Fibroblast of mammary gland (primary cell): ENCODE results near the gene LRRC74A.

Experiments used
- DNase-seq: peaks from one replicate; pipeline ENCODE4 v3.0.0-alpha.2; 2010; ENCODE audit warnings: low read depth
- H3K4me3 ChIP-seq: 2 replicates; pipeline ENCODE4 v1.5.1; 2011; ENCODE audit warnings: low read depth, mild to moderate bottlenecking, low read length, moderate library complexity; ENCODE audit not compliant: control insufficient read depth
- CTCF ChIP-seq: conservative IDR thresholded peaks from 2 replicates; pipeline ENCODE4 v1.5.1; 2011; ENCODE audit warnings: low read depth, low read length, inconsistent platforms; ENCODE audit not compliant: control insufficient read depth, insufficient read depth

LRRC74A gene

GRCh38 chr14:76808990-76809389 lies 17.2 kb upstream of the LRRC74A start:
- H3K4me3 ChIP-seq = no peak overlapping the region
- no peak for TF ChIP-seq CTCF
- no peak for DNase-seq

- no peak for TF ChIP-seq CTCF
- DNase-seq = no peak
- no peak overlapping the region for H3K4me3 ChIP-seq
Observed at GRCh38 chr14:76810525-76810924, 15.7 kb upstream of the LRRC74A start.

GRCh38 chr14:76810953-76811400 lies 15.2 kb upstream of the LRRC74A start:
- TF ChIP-seq CTCF = peak; percentile 67
- peak overlapping the region; percentile 30 for H3K4me3 ChIP-seq
- peak; percentile 52 for DNase-seq

GRCh38 chr14:76811561-76811960 lies 14.6 kb upstream of the LRRC74A start:
- DNase-seq = no peak
- H3K4me3 ChIP-seq = peak overlapping the region; percentile 74
- no peak for TF ChIP-seq CTCF

- no peak for TF ChIP-seq CTCF
- H3K4me3 ChIP-seq = peak overlapping the region; percentile 74
- no peak for DNase-seq
Observed at GRCh38 chr14:76812093-76812421, 14.2 kb upstream of the LRRC74A start.

- DNase-seq = peak; percentile 89
- TF ChIP-seq CTCF = no peak
- peak within 1 kb of the TSS; percentile 74 for H3K4me3 ChIP-seq
Observed at GRCh38 chr14:76812422-76813383, 13.5 kb upstream of the LRRC74A start, which contains the start of gene ANGEL1. ANGEL1 (minus strand) TSS chr14:76812882; CDS start chr14:76812827, 55 bp downstream.
